Stimulated activated CD4-positive, alpha-beta T cell treated with anti-CD3 and anti-CD28 coated beads, Interleukin-12 subunit alpha, Interleukin-12 subunit beta, amount 100 ng/mL, for 48 hours (primary cell): ENCODE measurements around the gene CPSF7.
"Not testable (repeated sequence)": the region's sequence is repeated elsewhere in the genome, so short reads cannot be mapped to it uniquely, and the experiment has no call there.

ENCODE experiments used
- DNase-seq, 3 donors: peaks; one replicate each; pipeline ENCODE4 v3.0.0-alpha.2; 2020; ENCODE audit warnings: low read depth in 2 of 3, low spot score in 1 of 3

Gene CPSF7

DNA sequence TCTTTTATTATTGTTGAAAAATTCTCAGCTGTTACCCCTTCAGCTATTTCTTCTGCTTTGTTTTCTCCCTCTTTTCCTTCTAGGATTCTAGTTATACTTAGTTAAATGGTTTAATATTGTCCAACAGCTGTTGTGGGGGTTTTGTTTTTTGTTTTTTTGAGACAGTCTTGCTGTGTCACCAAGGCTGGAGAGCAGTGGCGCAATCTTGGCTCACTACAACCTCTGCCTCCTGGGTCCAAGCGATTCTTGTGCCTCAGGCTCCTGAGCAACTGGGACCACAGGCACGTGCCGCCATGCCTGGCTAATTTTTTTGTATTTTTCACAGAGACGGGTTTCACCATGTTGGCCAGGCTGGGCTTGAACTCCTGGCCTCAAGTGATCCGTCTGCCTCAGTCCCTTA lies 12.8 kb upstream of the CPSF7 start:
- no peak for DNase-seq

DNA sequence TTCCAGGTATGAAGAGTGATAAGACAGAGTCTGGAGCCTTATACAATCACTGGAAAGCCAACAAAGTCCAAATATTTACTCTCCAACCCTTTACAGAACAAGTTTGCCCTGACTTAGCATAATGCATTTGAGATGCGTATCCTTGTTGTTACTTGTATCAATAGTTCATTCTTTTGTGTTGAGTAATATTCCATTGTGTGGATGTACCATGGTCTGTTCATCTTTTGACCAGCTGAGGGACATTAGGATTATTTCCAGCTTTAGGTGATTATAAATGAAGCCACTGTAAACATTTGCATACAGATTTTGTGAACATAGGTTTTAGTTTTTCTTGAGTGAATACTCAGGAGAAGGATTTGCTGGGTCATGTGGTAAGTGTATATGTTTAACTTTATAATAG lies 9.8 kb upstream of the CPSF7 start:
- no peak for DNase-seq

DNA sequence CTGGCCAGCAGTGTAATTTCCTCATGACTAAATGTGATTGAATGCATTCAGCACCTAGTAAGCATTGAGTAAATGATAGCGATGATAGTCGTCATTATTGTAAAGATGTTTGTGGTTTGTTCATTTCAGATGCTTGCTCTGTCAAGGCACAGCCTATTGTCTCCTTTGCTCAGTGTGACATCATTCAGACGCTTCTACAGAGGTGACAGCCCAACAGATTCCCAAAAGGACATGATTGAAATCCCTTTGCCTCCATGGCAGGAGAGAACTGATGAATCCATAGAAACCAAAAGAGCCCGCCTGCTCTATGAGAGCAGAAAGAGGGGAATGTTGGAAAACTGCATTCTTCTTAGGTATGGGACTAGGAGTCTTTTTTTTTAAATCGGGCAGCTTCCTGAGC lies 7.7 kb upstream of the CPSF7 start:
- no peak for DNase-seq

DNA sequence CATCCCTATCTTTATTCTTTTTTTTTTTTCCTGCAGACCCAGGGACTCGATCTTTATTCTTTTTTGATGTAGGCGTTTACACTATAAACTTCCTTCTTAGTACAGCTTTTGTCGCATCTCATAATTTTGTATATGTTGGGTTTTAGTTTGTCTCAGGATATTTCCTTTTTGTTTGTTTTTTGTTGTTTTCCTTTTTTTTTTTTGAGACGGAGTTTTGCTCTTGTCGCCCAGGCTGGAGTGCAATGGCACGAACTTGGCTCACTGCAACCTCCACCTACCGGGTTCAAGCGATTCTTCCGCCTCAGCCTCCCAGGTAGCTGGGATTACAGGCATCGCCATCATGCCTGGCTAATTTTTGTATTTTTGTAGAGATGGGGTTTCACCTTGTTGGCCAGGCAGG lies 1.1 kb upstream of the CPSF7 start:
- DNase-seq: not testable (repeated sequence)

DNA sequence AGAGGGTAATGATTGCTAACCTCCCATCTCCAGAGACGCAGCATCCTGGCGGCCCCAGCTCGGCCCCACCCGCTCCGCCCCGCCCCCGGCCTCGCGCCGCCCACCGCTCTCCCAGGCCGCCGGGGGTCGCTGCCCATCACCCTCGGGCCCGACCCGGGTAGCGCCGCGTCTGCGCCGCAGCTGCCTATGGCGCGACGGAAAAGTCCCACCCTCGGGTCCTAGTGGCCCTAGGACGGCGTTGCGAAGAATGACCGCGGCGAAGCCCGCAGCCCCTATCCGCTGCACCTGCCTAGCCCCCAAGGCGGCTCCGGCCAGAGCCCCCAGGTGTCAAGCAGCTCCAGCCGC lies 457 bp downstream of the CPSF7 start:
- peak; percentile 29 to 52 (median 43) for DNase-seq

DNA sequence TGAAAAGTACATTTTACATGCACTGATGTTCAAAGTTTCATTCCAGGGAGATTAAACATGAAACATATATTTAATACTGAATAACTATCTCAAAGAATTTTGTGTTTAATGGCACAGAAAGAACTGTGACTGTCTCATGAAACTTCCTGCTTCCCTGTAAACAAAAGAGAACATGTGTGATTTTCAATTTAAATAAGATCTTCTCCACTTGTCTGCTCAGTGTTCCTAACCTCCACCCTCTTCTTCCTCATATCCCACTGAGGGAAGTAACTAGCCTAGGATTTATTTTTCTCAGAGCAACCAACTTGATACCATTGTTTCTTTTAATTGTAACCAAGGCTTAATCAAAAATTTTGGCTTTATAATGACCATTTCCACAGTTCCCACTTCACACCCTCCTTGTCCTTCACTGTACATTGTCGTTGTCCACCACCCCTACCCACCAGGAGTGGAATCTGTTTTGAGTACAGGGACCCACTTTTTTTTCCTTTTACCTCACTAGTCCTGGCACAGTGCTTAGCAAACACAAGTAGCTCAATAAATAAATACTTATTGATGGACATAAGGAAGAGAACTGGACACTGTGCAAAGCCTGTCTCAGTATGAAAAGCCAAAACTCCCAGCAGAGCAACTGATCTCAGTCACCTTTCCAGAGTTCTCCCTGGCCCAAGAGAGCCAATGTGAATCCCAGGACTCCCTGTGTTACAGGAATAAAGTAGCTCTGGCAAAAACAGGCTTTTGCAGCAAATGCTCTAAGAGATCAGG lies 4.2 kb downstream of the CPSF7 start:
- no peak for DNase-seq

DNA sequence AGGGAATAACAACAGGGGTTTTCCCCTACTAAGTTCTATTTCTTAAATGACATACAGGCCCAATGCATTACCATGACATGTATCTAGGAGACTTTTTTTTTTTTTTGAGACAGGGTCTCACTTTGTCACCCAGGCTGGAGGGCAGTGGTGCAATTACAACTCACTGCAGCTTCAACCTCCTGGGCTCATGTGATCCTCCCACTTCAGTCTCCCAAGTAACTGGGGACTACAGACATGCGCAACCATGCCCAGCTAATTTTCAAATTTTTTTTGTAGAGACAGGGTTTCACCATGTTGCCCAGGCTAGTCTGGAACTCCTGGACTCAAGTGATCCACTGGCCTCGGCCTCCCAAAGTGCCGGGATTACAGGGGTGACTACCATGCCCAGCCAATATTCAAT lies 7.5 kb downstream of the CPSF7 start:
- no peak for DNase-seq

DNA sequence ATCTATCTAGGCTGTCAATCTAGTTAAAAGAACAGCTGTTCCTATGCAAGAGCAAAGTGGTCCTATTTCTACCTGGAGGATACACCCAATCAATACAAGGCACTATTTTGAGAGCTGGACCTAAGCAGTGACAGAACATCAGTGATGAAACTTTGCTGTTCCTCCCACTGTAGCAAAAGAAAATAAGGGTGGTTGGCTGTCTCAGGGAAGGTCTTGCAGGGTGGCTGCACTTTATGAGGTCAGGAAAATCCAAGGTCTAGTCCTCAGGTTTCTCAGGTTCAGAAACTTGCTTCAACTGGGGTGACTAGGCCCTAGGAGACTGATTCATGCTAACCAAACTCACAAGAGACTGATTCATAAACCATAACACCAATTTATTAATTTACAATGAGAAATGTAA lies 11.6 kb downstream of the CPSF7 start:
- no peak for DNase-seq

DNA sequence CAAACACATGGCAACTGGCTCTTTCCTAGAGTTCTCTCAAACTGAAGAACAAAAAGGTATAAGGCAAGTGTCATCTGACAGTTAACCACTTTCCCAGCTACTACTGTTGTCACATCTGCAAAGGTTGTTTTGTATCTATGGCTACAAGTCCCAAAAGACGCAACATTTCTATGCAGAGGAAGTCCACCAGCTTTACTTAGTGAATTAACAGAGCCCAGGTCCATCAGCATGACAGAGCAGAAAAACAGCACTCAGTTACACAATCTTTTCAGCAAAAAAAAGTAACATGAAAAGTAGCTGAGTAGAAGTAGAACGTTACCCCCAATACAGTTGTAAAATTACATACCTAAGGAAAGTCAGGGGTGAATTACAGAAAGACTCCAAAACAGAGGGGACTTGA lies 12.1 kb downstream of the CPSF7 start:
- no peak for DNase-seq

DNA sequence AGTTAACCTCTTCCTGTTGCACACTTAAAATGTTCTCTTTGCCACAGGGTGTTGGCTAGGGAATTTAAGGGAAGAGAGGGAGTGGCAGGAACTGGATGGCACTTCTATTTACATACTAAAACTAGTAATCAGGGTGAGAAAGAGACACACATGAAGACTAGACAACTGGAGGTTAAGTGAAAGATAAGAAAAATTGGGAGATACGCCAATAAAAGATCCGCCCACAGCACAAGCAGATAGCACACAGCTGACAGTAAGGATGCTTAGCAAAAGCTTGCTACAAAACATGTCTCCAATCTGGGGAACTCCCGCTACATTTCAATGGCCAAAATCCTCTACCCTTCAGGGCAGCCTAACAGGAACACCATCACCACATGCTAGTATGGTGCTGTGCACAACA lies 12.8 kb downstream of the CPSF7 start:
- no peak for DNase-seq

DNA sequence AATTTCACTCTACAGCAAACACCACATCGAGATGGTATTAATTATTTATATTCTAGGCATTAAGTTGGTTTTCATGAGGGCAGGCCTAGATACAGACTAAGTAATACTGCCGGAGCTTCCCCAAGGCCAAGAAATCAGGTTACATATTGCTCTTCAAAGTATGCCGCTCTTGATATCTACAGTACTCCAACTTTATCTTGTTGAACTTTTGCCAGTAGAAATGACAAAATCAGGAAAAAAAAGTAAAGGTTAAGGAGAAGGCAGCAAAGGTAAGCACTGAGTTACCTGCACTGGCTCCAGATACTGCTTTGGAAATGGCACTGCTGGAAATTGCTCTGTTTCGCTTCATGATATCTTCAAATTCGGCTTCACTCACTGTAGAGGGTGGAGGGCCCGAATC lies 14.4 kb downstream of the CPSF7 start:
- DNase-seq: no peak

DNA sequence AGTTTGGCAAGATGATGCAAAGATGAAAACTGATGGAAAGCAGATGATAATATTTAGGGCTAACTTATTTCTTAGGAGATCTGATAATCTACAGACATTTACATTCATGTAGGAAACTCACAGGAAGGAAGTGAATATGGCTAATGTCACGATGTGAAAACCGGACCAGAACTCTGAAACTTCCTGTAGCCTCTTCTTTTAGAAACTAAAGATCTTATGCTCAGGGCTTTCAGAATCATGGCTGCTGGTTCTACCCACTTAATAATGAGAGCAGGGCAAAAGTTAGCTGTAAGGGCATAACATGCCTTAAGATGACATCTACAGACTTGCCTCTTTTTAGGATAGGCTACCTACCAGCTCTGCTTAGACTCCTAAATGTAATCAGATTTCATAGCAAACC lies 15.2 kb downstream of the CPSF7 start:
- DNase-seq: no peak

DNA sequence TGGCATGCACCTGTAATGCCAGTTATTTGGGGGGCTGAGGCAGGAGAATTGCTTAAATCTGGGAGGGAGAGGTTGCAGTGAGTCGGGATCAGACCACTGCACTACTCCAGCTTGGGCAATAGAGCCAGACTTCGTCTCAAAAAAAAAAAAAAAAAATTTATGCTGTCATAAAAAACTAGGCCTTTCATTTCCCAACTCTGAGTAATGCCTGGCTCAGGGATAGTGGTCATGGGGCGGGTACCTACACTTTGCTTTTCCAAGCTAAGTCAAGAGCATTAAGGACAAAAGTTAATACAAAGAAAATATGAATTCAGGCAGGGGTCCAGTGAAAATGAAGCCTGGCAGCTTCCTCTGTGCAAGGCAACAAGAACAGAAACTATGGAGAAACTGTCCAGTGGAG lies 16.3 kb downstream of the CPSF7 start:
- DNase-seq: no peak

DNA sequence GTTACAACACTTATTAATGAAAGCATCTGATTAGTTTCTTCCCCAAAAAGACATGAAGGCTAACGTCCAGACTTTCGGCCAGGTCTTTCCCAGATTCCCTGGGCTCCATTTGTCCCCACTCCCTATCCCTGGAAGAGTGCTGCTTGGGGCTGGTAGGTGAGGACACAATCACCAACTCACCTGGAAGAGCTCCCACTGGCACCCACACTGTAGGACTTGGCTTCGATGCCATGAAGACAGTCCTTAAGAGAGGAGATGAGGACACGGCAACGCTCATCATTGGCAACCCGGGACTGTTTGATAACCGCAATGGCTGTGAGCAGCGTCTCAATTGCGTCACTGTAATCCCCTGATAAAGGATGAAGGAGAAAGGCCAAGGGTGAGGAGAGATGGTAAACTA lies 18.2 kb downstream of the CPSF7 start:
- DNase-seq: no peak

DNA sequence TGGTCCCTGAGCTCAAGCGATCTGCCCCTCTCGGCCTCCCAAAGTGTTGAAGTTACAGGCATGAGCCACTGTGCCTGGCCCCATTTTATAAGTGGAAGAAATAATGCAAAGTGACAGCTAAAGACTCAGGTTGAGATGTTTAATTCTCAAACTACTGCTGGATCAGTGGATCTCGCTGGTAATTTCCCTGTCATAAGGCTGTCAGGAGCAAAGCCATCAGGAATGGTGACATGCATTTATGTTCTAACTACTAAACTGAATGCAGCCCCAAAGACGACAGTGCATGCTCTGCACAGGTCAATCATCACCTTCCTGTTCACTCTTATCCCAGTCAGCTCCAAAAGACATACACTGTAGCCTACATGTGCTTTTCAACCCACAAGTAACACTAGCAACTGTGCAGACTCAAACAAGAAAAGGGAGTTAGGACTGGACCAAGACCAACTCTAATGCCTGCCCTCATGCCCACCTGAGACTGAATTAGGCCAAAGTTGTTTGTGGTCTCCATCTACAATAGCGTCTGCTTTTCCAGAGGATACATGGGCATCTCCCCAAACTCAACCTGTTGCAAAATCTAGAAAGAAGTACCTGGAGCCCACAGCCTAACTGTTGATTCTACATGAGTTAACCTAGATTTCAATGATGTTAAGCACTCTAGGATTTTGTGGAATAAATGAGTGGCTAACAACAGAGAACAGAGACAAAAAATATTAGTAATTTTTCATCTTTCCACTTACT lies 22.6 kb downstream of the CPSF7 start:
- DNase-seq: no peak

DNA sequence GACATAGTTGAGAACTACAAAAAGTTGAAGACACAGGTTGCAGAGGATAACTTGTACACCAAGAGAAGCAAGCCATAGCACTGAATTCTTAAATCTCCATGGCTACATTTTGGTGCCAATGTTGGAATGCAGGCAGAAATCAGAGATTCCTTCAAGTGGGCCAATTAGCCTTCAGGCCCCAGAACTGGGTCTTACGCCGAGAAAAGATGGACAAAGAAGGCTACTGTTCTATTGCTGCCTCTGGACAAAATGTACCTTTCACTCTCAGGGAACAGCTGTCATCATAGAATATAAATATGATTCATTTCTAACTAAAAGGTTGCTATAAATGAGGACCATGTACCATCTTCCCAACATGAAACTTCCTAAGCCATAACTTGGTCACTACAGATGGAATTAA lies 23.7 kb downstream of the CPSF7 start:
- DNase-seq: no peak

DNA sequence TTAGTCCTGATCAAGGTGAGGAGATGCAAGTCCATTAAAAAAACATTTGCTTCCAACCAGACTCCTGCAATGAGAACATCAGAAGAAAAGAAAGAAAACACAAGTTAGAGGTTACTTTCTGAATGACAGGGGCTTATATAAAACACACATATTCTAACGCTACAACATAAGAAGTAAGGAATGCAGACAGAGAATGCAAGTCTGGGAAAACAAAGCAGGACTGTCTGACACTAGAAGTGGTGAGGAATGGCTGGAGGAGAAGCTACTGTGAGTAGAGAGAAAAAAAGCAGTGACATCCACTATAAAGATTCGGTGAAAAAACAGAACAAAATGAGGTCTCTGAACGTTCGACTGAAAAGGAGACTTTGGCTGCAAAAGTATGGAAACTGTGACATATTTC lies 25.1 kb downstream of the CPSF7 start:
- DNase-seq: no peak

DNA sequence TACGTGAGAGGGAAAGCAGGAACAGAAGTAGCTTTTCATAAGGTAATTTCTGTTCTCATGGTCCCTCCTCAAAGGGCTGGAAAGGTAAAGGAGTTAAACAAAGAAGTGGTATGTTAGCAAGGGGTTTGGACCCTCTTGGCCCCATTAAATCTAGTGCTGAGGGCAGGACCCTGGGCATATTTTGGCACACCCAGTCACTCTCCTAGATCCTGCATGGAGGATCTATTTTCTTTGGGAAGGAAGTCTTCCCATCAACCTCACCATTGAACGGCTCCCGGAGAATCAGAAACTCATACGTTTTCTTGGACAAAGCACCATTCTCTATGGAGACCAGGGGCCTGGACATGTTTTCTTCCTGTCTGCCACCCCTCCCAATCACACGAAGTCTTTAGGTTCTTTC lies 25.7 kb downstream of the CPSF7 start:
- no peak for DNase-seq

DNA sequence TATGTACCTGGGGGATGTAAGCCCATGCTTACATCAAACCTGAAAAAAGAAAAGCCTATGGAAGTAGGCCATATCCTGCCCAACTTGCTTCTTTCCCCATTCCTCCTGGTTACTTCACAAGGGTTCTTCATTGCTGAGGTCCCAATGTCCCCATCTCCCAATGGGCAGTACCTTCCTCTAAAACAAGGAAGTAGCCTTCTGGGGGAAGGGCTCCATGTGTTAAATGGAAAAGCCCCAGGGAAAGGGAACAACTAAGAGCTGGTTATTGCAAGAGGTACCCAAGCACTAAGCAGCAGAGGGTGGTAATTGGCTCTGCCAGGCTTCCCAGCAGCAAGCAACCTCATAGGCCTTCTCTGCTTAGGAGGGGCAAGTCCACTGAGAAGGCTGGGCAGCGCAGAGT lies 26.1 kb downstream of the CPSF7 start:
- DNase-seq: no peak

DNA sequence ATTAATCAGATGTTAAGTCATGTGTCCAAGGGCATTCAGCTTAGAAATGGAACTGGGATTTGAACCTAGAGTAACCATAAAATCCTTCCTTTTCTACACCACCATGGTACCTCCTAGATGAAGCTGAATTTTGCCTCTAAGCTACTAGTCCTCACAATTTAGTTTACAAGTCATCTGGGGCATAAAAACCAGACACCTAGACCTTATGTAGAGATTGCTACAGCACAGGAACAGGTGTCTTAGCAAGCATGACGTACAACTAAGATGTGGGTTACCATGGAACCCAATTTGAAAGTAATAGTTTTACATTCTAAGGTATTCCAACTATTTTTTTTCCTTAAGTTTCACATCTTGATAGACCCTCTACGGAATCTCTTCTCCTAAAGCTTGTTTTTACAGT lies 28.2 kb downstream of the CPSF7 start:
- DNase-seq: no peak

DNA sequence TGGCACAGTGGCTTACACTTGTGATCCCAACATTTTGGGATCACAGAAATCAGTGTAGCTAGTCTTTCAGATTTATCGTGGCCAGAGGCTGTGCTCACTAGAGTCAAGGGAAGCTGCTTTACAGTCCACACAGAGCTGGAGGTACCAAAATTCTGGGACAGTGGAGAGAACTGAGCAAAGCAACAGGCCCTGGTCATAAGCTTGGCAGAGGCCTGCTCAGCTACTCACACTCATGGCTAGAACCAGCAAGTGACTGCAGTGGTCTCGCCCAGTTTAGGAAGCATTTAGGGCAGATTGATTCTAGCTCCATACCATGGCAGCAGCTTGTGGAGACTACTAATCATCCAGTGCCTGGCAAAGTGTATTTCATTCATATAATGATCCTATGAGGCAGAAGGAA lies 28.6 kb downstream of the CPSF7 start:
- no peak for DNase-seq

DNA sequence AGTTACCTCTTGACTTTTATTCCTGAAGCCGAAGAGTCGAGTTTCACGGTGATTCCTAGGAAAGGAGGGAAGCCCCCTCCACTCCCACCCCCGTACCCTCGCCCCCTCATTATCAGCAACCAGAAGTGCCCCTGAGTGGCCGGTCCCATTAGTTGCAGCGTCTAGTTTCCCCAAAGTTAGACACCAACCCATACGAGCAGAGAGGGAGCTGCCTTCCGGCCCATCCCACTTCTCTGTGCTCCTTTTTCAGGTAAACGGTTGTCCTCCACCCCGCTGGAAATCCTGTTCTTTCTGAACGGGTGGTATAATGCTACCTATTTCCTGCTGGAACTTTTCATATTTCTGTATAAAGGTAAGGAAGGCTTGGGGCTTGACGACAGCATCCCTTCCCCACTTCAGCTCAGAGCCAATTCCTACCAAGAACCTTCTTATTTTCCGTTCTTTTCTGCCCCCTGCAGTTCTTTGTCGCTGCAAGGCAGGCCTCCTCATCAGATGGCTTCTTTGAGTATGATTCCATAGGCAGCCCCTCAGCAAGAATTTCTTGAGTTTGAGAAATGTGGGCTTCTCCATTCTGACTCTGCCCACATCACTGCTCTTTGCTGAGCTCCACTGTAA lies 36.7 kb downstream of the CPSF7 start:
- no peak for DNase-seq

DNA sequence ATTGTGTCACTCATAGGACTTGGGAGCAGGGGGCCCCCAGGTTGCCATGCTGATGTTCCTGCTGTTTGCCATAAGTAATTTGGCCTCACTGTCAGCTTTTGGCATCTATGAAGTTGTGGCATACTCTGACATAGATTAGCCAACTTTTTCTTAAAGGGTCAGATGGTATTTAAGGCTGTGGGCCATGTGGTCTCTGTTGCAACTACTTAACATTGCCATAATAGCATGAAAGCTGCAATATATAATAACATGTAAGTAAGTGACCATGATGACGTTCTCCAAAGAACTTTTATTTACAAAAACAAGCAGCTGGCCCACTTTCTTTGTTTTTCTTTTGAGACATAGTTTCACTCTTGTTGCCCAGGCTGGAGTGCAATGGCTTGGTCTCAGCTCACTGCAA lies 39.6 kb downstream of the CPSF7 start:
- no peak for DNase-seq
